CD14-positive monocyte (primary cell): ENCODE results near the gene RAB11FIP5. TPM values are rescaled to one million over a fixed set of nuclear protein-coding genes. Genes with fewer than 3 reads are reported as not detected.

Experiments
- DNase-seq, 3 donors: peaks; one replicate each; pipeline ENCODE4 v3.0.0-alpha.2; 2011 to 2022
- H2AFZ ChIP-seq: 2 replicates; pipeline ENCODE4 v1.6.0; 2012; ENCODE audit warnings: mild to moderate bottlenecking, low read depth, low read length, inconsistent platforms; ENCODE audit not compliant: insufficient read depth, poor library complexity, severe bottlenecking
- H3K27ac ChIP-seq, 2 donors: 1 replicate in 1 of 2; 2 replicates in 1 of 2; pipeline ENCODE4 v1.5.1; 2012 to 2013; ENCODE audit warnings: low read length in 2 of 2, control low read depth in 1 of 2, inconsistent platforms in 1 of 2, low read depth in 1 of 2, mild to moderate bottlenecking in 1 of 2
- H3K27me3 ChIP-seq, 2 donors: one replicate each; pipeline versions ENCODE4 v1.6.0 to v1.6.1; 2011 to 2013; ENCODE audit warnings: low read length in 2 of 2; ENCODE audit not compliant: control insufficient read depth in 2 of 2, insufficient read depth in 2 of 2
- H3K36me3 ChIP-seq, 2 donors: replicated peaks in 1 of 2; 1 replicate in 1 of 2; 2 replicates in 1 of 2; pipeline versions ENCODE4 v1.5.1 to v1.6.1; 2012 to 2013; ENCODE audit warnings: low read length in 2 of 2, control low read depth in 1 of 2, inconsistent platforms in 1 of 2, mild to moderate bottlenecking in 1 of 2; ENCODE audit not compliant: insufficient read depth in 2 of 2, control insufficient read depth in 1 of 2
- H3K4me1 ChIP-seq, 2 donors: 1 replicate in 1 of 2; 2 replicates in 1 of 2; pipeline versions ENCODE4 v1.5.1 to v1.6.1; 2012 to 2013; ENCODE audit warnings: low read length in 2 of 2, control low read depth in 1 of 2, inconsistent platforms in 1 of 2, mild to moderate bottlenecking in 1 of 2, moderate library complexity in 1 of 2; ENCODE audit not compliant: insufficient read depth in 2 of 2, control insufficient read depth in 1 of 2
- H3K4me2 ChIP-seq: replicated peaks from 2 replicates; pipeline ENCODE3; 2012; ENCODE audit warnings: low read length, moderate library complexity, mild to moderate bottlenecking; ENCODE audit not compliant: poor library complexity, severe bottlenecking; ENCODE audit errors: extremely low read depth
- H3K4me3 ChIP-seq, 3 experiments: fragments of 200-600 bp in 1 of 3; sonication (generic) in 1 of 3; replicated peaks in 1 of 3; 1 replicate in 2 of 3; 2 replicates in 1 of 3; pipeline ENCODE4 v1.5.1; 2011 to 2013; ENCODE audit warnings: low read length in 3 of 3, mild to moderate bottlenecking in 3 of 3, control low read depth in 2 of 3, low read depth in 2 of 3, inconsistent platforms in 1 of 3, moderate library complexity in 1 of 3
- H3K79me2 ChIP-seq: 2 replicates; pipeline ENCODE4 v1.6.0; 2012; ENCODE audit warnings: mild to moderate bottlenecking, control low read depth, inconsistent platforms, low read length, moderate library complexity; ENCODE audit not compliant: insufficient read depth
- H3K9ac ChIP-seq: 2 replicates; pipeline ENCODE4 v1.6.0; 2017; ENCODE audit warnings: low read length, mild to moderate bottlenecking; ENCODE audit not compliant: insufficient read depth, poor library complexity, severe bottlenecking
- H3K9me3 ChIP-seq, 2 donors: replicated peaks in 1 of 2; 1 replicate in 1 of 2; 2 replicates in 1 of 2; pipeline versions ENCODE4 v1.5.1 to v1.6.1; 2012 to 2013; ENCODE audit warnings: low read length in 2 of 2, control low read depth in 1 of 2; ENCODE audit not compliant: control insufficient read depth in 1 of 2, insufficient read depth in 1 of 2
- H4K20me1 ChIP-seq: 2 replicates; pipeline ENCODE4 v1.6.0; 2012; ENCODE audit warnings: mild to moderate bottlenecking, low read length, control low read depth, moderate library complexity; ENCODE audit not compliant: insufficient read depth
- H3K27ac Mint-ChIP-seq, 7 donors: one replicate each; pipeline ENCODE4 v1.8.0; 2020; ENCODE audit warnings: mild to moderate bottlenecking in 7 of 7, mixed read lengths in 7 of 7, moderate library complexity in 6 of 7, inconsistent platforms in 2 of 7
- H3K27me3 Mint-ChIP-seq, 3 donors: one replicate each; pipeline ENCODE4 v1.8.0; 2021 to 2022; ENCODE audit warnings: low read depth in 3 of 3, mild to moderate bottlenecking in 3 of 3, mixed read lengths in 3 of 3, moderate library complexity in 3 of 3, inconsistent platforms in 1 of 3
- H3K36me3 Mint-ChIP-seq, 2 donors: one replicate each; pipeline ENCODE4 v1.8.0; 2020; ENCODE audit warnings: mixed read lengths in 2 of 2, inconsistent platforms in 1 of 2, mild to moderate bottlenecking in 1 of 2
- H3K4me1 Mint-ChIP-seq: one replicate; pipeline ENCODE4 v1.8.0; 2020; ENCODE audit warnings: mild to moderate bottlenecking, mixed read lengths
- H3K4me3 Mint-ChIP-seq, 2 donors: one replicate each; pipeline ENCODE4 v1.8.0; 2020; ENCODE audit warnings: mild to moderate bottlenecking in 2 of 2, mixed read lengths in 2 of 2, moderate library complexity in 1 of 2
- H3K9me3 Mint-ChIP-seq, 7 donors: one replicate each; pipeline ENCODE4 v1.8.0; 2020 to 2022; ENCODE audit warnings: mixed read lengths in 7 of 7, mild to moderate bottlenecking in 6 of 7, moderate library complexity in 6 of 7, inconsistent platforms in 2 of 7
- whole genome bisulfite sequencing: methylation state at CpG from one replicate; pipeline ENCODE4 v1.1.5; 2013; ENCODE audit warnings: missing lambda C conversion rate; ENCODE audit not compliant: insufficient coverage; 5-methylcytosine and 5-hydroxymethylcytosine counted together
- intact Hi-C, 2 donors: fragments of 100-400 bp; cut with micrococcal nuclease; formaldehyde crosslinking; loops; one replicate each; pipeline versions ENCODE4 v1.15.0 to v1.15.1; 2023
- polyA plus RNA-seq, 3 donors: library from polyadenylated mRNA; depleted of rRNA in 1 of 3; unstranded in 2 of 3; stranded (reverse) in 1 of 3; fragments of 300-500 nt in 2 of 3; fragments of >200 nt in 1 of 3; fragmentation: Illumina TruSeq in 2 of 3; gene quantifications; 1 replicate in 2 of 3; 2 replicates in 1 of 3; pipeline ENCODE4 v1.2.3, GENCODE V29; 2012 to 2021
- TF ChIP-seq, protein P1 (sequence below): fragments of 200-600 bp; IDR thresholded peaks from one replicate; pipeline ENCODE4 v1.8.0; 2022; ENCODE audit warnings: antibody characterized with exemption, mild to moderate bottlenecking

The RAB11FIP5 gene
- polyA plus RNA-seq, 3 donors: 0.57 to 0.93 (median 0.61) TPM

DNA sequence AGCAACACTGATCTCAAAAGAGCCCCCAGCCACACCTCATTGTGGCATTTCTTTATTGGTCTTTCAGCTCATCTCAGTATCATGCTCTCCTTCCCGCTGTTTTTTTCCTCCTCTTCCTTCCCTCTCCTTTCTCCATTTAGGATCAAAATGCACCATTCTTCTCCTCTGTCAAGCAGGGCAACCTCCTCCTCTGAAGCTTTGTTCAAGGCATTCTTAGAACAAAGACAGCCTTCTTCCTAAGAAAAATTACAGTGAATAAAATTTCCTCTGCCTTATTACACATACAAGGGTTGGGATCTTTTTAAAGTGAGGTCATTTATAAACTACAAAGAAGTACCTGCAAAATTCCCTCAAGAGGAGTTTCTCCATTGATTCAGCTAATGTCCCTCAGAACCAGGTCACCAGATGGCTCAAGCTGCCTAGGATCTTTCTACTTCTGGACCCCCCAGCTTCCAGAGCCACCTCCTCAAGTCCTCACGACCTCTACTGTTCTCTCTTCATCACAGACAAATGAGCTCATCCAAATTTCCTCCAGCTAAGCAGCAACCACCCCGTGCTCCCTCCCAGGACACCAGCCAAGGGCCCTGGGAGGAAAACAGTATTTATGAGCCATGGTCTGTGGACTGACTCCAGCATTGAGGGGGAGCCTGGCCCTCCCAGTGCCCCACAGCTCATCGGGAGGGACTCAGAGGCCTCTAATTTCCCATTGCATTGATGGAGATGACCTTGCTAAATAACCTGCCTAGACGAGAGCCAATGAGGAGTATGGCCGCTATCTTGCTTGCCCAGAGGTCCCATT, 59.2 kb downstream of the RAB11FIP5 start:
- no peak overlapping the region for H3K9ac ChIP-seq
- peaks cover 43 to 91% of the 10 kb centered on the region in 2 donors for H3K36me3 ChIP-seq
- DNase-seq: no peak
- peaks cover 35% of the 10 kb centered on the region for H4K20me1 ChIP-seq
- WGBS: 97% methylated on average over 6 of the region's 6 CpGs
- intact Hi-C loops: no loop called here
- H3K27ac ChIP-seq: no peak overlapping the region
- no peaks in the 10 kb centered on the region for H3K27me3 ChIP-seq
- Mint-ChIP-seq H3K36me3 (peaks cover 60 to 89% of the 10 kb centered on the region in 2 donors), H3K27me3 (no peaks in the 10 kb centered on the region), H3K4me3 (no peak overlapping the region), H3K4me1 (peaks cover 20% of the 10 kb centered on the region), H3K27ac (peak overlapping the region in 4 of 7 donors; percentile 27 to 74 (median 46)), H3K9me3 (peaks cover 10 to 19% (median 16%) of the 10 kb centered on the region in 7 donors)
- peaks cover 18% of the 10 kb centered on the region for H3K79me2 ChIP-seq
- no peaks in the 10 kb centered on the region for H3K4me1 ChIP-seq
- H3K9me3 ChIP-seq: peaks cover 10 to 14% of the 10 kb centered on the region in 2 donors
- H3K4me3 ChIP-seq: no peak overlapping the region
- no peak overlapping the region for H2AFZ ChIP-seq
- H3K4me2 ChIP-seq: no peak overlapping the region
- TF ChIP-seq, protein P1, sequence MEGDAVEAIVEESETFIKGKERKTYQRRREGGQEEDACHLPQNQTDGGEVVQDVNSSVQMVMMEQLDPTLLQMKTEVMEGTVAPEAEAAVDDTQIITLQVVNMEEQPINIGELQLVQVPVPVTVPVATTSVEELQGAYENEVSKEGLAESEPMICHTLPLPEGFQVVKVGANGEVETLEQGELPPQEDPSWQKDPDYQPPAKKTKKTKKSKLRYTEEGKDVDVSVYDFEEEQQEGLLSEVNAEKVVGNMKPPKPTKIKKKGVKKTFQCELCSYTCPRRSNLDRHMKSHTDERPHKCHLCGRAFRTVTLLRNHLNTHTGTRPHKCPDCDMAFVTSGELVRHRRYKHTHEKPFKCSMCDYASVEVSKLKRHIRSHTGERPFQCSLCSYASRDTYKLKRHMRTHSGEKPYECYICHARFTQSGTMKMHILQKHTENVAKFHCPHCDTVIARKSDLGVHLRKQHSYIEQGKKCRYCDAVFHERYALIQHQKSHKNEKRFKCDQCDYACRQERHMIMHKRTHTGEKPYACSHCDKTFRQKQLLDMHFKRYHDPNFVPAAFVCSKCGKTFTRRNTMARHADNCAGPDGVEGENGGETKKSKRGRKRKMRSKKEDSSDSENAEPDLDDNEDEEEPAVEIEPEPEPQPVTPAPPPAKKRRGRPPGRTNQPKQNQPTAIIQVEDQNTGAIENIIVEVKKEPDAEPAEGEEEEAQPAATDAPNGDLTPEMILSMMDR: no peak

DNA sequence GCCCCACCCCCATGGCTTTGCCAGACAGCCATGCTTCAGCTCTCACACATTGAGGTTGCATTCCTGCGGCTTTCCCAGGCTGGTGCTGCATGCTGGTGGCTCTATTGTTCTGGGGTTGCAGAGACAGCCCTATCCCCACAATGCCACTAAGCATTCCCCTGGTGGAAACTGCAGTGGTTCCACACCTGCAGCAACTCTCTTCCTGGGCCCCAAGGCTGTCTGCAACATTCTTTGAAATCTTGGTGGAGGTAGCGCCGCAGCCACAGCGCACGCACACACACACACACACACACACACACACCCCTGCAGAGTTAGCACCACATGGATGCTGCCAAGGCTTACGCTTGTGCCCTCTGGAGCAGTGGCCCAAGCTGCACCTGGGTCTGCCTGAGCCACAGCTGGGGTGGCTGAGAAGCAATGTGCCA, 62.6 kb downstream of the RAB11FIP5 start:
- H3K9me3 ChIP-seq: no peaks in the 10 kb centered on the region
- TF ChIP-seq, protein P1: no peak
- DNase-seq: no peak
- peaks cover 19% of the 10 kb centered on the region for H3K4me1 Mint-ChIP-seq
- H3K36me3 ChIP-seq: peaks cover 15 to 65% of the 10 kb centered on the region in 2 donors
- peaks cover 25% of the 10 kb centered on the region for H4K20me1 ChIP-seq
- H3K4me3 Mint-ChIP-seq: no peak overlapping the region
- no peak overlapping the region for H2AFZ ChIP-seq
- H3K27me3 Mint-ChIP-seq: no peaks in the 10 kb centered on the region
- H3K9ac ChIP-seq: no peak overlapping the region
- no peak overlapping the region for H3K4me2 ChIP-seq
- WGBS: 100% methylated on average over 1 of the region's 6 CpGs
- no peaks in the 10 kb centered on the region for H3K4me1 ChIP-seq
- H3K4me3 ChIP-seq: no peak overlapping the region
- intact Hi-C loops: no loop called here
- peaks cover 44 to 67% of the 10 kb centered on the region in 2 donors for H3K36me3 Mint-ChIP-seq
- H3K27ac ChIP-seq: no peak overlapping the region
- H3K27ac Mint-ChIP-seq: no peak overlapping the region
- H3K9me3 Mint-ChIP-seq: no peaks in the 10 kb centered on the region
- H3K79me2 ChIP-seq: no peaks in the 10 kb centered on the region
- no peaks in the 10 kb centered on the region for H3K27me3 ChIP-seq
